ENCODE measurements around the gene PADI3. TPM values are rescaled to one million over a fixed set of nuclear protein-coding genes. Genes with fewer than 3 reads are reported as not detected.
A peak's percentile ranks its signal among the peaks of the same experiment; 100 is the strongest.

The PADI3 gene
- total and polyA plus RNA-seq, 2 of the 8 experiments (the other 6 are each of a cell fraction or from before 2014, with no cell fraction given) = 0.37 to 0.94 TPM

DNA sequence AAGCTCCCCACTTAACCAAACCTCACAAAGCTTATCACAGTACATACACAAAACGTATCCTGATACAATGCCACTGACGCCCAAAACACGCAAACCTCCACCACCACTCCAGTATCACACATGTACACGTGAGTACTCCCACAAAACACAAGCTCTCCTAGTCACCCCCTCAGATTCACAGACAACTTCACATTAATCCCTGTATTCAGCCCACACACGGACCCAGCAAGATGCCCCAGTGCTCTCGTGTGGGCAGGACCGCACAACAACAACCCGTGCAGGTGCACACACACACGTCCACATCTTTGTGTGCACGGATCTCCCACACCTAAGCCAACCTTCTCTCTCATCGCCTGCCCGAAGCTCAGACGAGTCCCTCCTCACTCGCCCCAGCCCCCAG is 26.3 kb upstream of the PADI3 start:
- Histone ChIP-seq H2AFZ (ENCODE audit: low read length) (no peak overlapping the region), H3K4me3 (ENCODE audit: extremely low read depth in 1 of 4, insufficient read depth in 2 of 4, low read depth in 3 of 4, low read length in 4 of 4) (no peak overlapping the region), H2BK120ac (replicated peaks; ENCODE audit: low read depth, low read length) (no peak overlapping the region), H3K23me2 (ENCODE audit: low read depth, low read length) (no peaks in the 10 kb centered on the region), H3K56ac (replicated peaks; ENCODE audit: insufficient read length, low read depth, low read length) (no peak overlapping the region), H2BK12ac (ENCODE audit: low read depth, low read length) (no peak overlapping the region), H3K9me3 (ENCODE audit: insufficient read depth in 2 of 2, low read depth in 1 of 2, low read length in 1 of 2) (no peaks in the 10 kb centered on the region), H3K18ac (ENCODE audit: extremely low read depth, low read length) (no peak overlapping the region), H4K91ac (replicated peaks; ENCODE audit: insufficient read length, low read length) (no peak overlapping the region), H2BK20ac (ENCODE audit: low read length) (no peak overlapping the region), H4K20me1 (replicated peaks in 1 of 2; ENCODE audit: control insufficient read depth in 1 of 2, insufficient read depth in 2 of 2, low read length in 2 of 2) (no peaks in the 10 kb centered on the region), H2BK5ac (ENCODE audit: low read depth, low read length) (no peak overlapping the region), H3K4me2 (ENCODE audit: insufficient read depth in 1 of 2, low read depth in 2 of 2, low read length in 2 of 2) (no peak overlapping the region), H2BK15ac (ENCODE audit: low read length) (no peak overlapping the region; the same call in 1 of the 2 replicates), H3K79me2 (ENCODE audit: control insufficient read depth in 1 of 2, insufficient read depth in 2 of 2, low read length in 2 of 2) (no peaks in the 10 kb centered on the region), H3K4me1 (replicated peaks in 1 of 4; ENCODE audit: control insufficient read depth in 3 of 4, insufficient read depth in 4 of 4, low read length in 3 of 4) (no peaks in the 10 kb centered on the region; a peak in 1 of 7 replicates), H3K9ac (replicated peaks in 1 of 4; ENCODE audit: extremely low read depth in 1 of 4, low read depth in 3 of 4, low read length in 3 of 4) (no peak overlapping the region), H4K8ac (ENCODE audit: extremely low read depth, insufficient read depth, low read length) (no peak overlapping the region), H4K5ac (ENCODE audit: insufficient read length, low read depth, low read length) (no peak overlapping the region), H3K27me3 (replicated peaks in 1 of 4; ENCODE audit: control insufficient read depth in 3 of 4, extremely low read depth in 1 of 4, insufficient read depth in 3 of 4, low read length in 3 of 4) (no peaks in the 10 kb centered on the region; a peak in 1 of 7 replicates), H3K27ac (ENCODE audit: low read depth, low read length) (no peak overlapping the region), H3K23ac (ENCODE audit: insufficient read length) (no peak overlapping the region), H3K14ac (ENCODE audit: insufficient read length) (no peak overlapping the region), H2AK5ac (ENCODE audit: low read depth, low read length) (no peak overlapping the region), H3K36me3 (ENCODE audit: control insufficient read depth in 2 of 4, insufficient read depth in 4 of 4, low read length in 3 of 4) (no peaks in the 10 kb centered on the region), H3K4ac (replicated peaks; ENCODE audit: insufficient read length, low read depth, low read length) (peak overlapping the region; percentile 85), H3K79me1 (ENCODE audit: low read depth, low read length) (no peaks in the 10 kb centered on the region)
- WGBS, 2 experiments (ENCODE audit: extremely low coverage in 1 of 2, insufficient coverage in 1 of 2, insufficient read length in 1 of 2, insufficient replicate concordance in 2 of 2, low coverage in 1 of 2, low lambda C conversion rate in 2 of 2, missing lambda C conversion rate in 1 of 2) = 76% methylated on average over 14 of the region's 14 CpGs; no CpG with 5 or more reads in 1 of the 2 experiments
- DNase-seq (ENCODE audit: low read depth in 1 of 2, low spot score in 2 of 2) = no peak
- no peak for FAIRE-seq
- POLR2A ChIA-PET (ENCODE audit: partially characterized antibody) = interaction anchor here (1.0 to 1.1 kb wide), 2 partner anchors 14 to 85 kb away, joined by 3 read pairs; no protein-coding TSS in a partner anchor
- CTCF ChIA-PET (ENCODE audit: partially characterized antibody) = interaction anchor here (0.9 to 3.4 kb wide), 7 partner anchors 10 to 162 kb away, joined by 3 to 20 read pairs (median 9); no protein-coding TSS in a partner anchor
- TF ChIP-seq KDM5A (IDR thresholded peaks at IDR 0.05; ENCODE audit: low read length) (no peak), JUND (IDR thresholded peaks at IDR 0.05; ENCODE audit: low read length) (no peak), CTBP2 (IDR thresholded peaks at IDR 0.05; ENCODE audit: borderline replicate concordance, insufficient read depth, insufficient read length, low read length) (no peak), BCL11A (IDR thresholded peaks at IDR 0.05; ENCODE audit: low read depth in 2 of 2, low read length in 2 of 2) (no peak), KDM1A (IDR thresholded peaks at IDR 0.05; ENCODE audit: borderline replicate concordance, low read length) (no peak), PHF8 (conservative IDR thresholded peaks at IDR 0.05; ENCODE audit: low read depth, low read length) (no peak), SRF (IDR thresholded peaks at IDR 0.05; ENCODE audit: low read depth, low read length) (no peak)
- TF ChIP-seq, protein P1, sequence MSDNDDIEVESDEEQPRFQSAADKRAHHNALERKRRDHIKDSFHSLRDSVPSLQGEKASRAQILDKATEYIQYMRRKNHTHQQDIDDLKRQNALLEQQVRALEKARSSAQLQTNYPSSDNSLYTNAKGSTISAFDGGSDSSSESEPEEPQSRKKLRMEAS (IDR thresholded peaks at IDR 0.05) = no peak
- TF ChIP-seq, protein P2, sequence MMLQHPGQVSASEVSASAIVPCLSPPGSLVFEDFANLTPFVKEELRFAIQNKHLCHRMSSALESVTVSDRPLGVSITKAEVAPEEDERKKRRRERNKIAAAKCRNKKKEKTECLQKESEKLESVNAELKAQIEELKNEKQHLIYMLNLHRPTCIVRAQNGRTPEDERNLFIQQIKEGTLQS (IDR thresholded peaks at IDR 0.05; ENCODE audit: insufficient read depth, low read depth, low read length) = no peak

All from H1 (cell line).